GM12892 (cell line): ENCODE measurements around the gene DYNAP. TPM values are rescaled to one million over a fixed set of nuclear protein-coding genes. Genes with fewer than 3 reads are reported as not detected.

Source experiments
- DNase-seq: peaks from one replicate; pipeline ENCODE4 v3.0.0; 2011; ENCODE audit not compliant: insufficient read length
- FAIRE-seq: peaks from 2 replicates; lab custom pipeline; 2011; peaks lifted over from hg19 to GRCh38; lab: Jason Lieb, UNC
- POLR2A ChIP-seq: IDR thresholded peaks from 2 replicates; pipeline ENCODE4 v1.6.1; 2011; ENCODE audit warnings: low read depth, low read length, control low read depth
- POLR2AphosphoS5 ChIP-seq: IDR thresholded peaks from 2 replicates; pipeline ENCODE4 v1.6.1; 2011; ENCODE audit warnings: low read depth, low read length, control low read depth
- TAF1 ChIP-seq: IDR thresholded peaks from 2 replicates; pipeline ENCODE4 v1.6.1; 2011; ENCODE audit warnings: low read depth, mild to moderate bottlenecking, control low read depth, low read length, borderline replicate concordance
- polyA plus RNA-seq: library from polyadenylated mRNA; unstranded; fragments of >200 nt; gene quantifications from one replicate; pipeline ENCODE4 v1.2.1, GENCODE V29; 2012; ENCODE audit warnings: missing spikeins, inconsistent platforms; ENCODE audit not compliant: missing spikeins

DYNAP gene
- polyA plus RNA-seq: not detected

- DNase-seq: no peak
- no peak for FAIRE-seq
- TF ChIP-seq POLR2A: no peak
- TF ChIP-seq TAF1: no peak
- TF ChIP-seq POLR2AphosphoS5: no peak
Measured at GRCh38 chr18:54590945-54591344, at the start of gene DYNAP. Gene DYNAP (plus strand): TSS chr18:54591245. CDS start chr18:54591283, 38 bp downstream.

GRCh38 chr18:54551590-54551989 lies 39.5 kb upstream of the DYNAP start:
- DNase-seq (no peak), FAIRE-seq (no peak)
- no peak for TF ChIP-seq POLR2AphosphoS5
- no peak for TF ChIP-seq TAF1
- TF ChIP-seq POLR2A: no peak

- FAIRE-seq (no peak), DNase-seq (no peak)
- TF ChIP-seq POLR2AphosphoS5 (no peak), TAF1 (no peak), POLR2A (no peak)
Measured at GRCh38 chr18:54555286-54555685, 35.8 kb upstream of the DYNAP start.

GRCh38 chr18:54555996-54556395 lies 35.0 kb upstream of the DYNAP start:
- no peak for DNase-seq
- FAIRE-seq: no peak
- no peak for TF ChIP-seq POLR2A
- TF ChIP-seq POLR2AphosphoS5: no peak
- no peak for TF ChIP-seq TAF1

- DNase-seq: no peak
- no peak for FAIRE-seq
- TF ChIP-seq POLR2AphosphoS5 (no peak), TAF1 (no peak), POLR2A (no peak)
Measured at GRCh38 chr18:54557958-54558357, 33.1 kb upstream of the DYNAP start.

- DNase-seq (no peak), FAIRE-seq (peak; percentile 36)
- TF ChIP-seq POLR2AphosphoS5 (no peak), TAF1 (no peak), POLR2A (no peak)
Measured at GRCh38 chr18:54558609-54559585, 32.1 kb upstream of the DYNAP start.

GRCh38 chr18:54561706-54562267 lies 29.3 kb upstream of the DYNAP start:
- no peak for DNase-seq
- FAIRE-seq: no peak
- no peak for TF ChIP-seq POLR2AphosphoS5

- TF ChIP-seq POLR2AphosphoS5: no peak
- no peak for TF ChIP-seq TAF1
- no peak for TF ChIP-seq POLR2A
- DNase-seq (no peak), FAIRE-seq (no peak)
Measured at GRCh38 chr18:54580202-54580729, 10.8 kb upstream of the DYNAP start.

GRCh38 chr18:54584065-54584464 lies 7.0 kb upstream of the DYNAP start:
- TF ChIP-seq POLR2AphosphoS5 (no peak), POLR2A (no peak), TAF1 (no peak)
- FAIRE-seq: no peak

GRCh38 chr18:54585743-54586142 lies 5.3 kb upstream of the DYNAP start:
- TF ChIP-seq POLR2A (no peak), POLR2AphosphoS5 (no peak), TAF1 (no peak)
- DNase-seq (no peak), FAIRE-seq (no peak)

More at GRCh38 chr18:54584065-54584464, 7.0 kb upstream of the DYNAP start:
- DNase-seq: no peak

- DNase-seq (no peak), FAIRE-seq (no peak)
- no peak for TF ChIP-seq POLR2AphosphoS5
- no peak for TF ChIP-seq POLR2A
- TF ChIP-seq TAF1: no peak
Measured at GRCh38 chr18:54604211-54604610, 13.2 kb downstream of the DYNAP start.

GRCh38 chr18:54606835-54607212 lies 15.8 kb downstream of the DYNAP start:
- FAIRE-seq (no peak), DNase-seq (no peak)
- TF ChIP-seq TAF1 (no peak), POLR2AphosphoS5 (no peak), POLR2A (no peak)
